H1 (cell line): Measurements from ENCODE around the gene CHAD. TPM values are rescaled to one million over a fixed set of nuclear protein-coding genes. Genes with fewer than 3 reads are reported as not detected.

Source experiments
- CTCF ChIA-PET: fragments of 300-600 bp; sonication (Branson Sonifier 250); formaldehyde crosslinking; loops from one replicate; lab custom pipeline; 2021; ENCODE audit not compliant: partially characterized antibody; lab: Charles Lee
- POLR2A ChIA-PET: fragments of 300-600 bp; sonication (Branson Sonifier 250); formaldehyde crosslinking; loops from one replicate; lab custom pipeline; 2021; ENCODE audit warnings: inconsistent platforms; ENCODE audit not compliant: partially characterized antibody; lab: Charles Lee
- DNase-seq, 2 experiments: peaks; one replicate each; pipeline versions ENCODE4 v3.0.0 to v3.0.0-alpha.2; 2010 to 2022; ENCODE audit warnings: low spot score in 2 of 2, low read depth in 1 of 2, mixed read lengths in 1 of 2
- FAIRE-seq: peaks from 2 replicates; lab custom pipeline; 2011; peaks lifted over from hg19 to GRCh38; lab: Jason Lieb, UNC
- H2AFZ ChIP-seq: 2 replicates; pipeline ENCODE4 v1.8.1; 2012; ENCODE audit warnings: low read length, inconsistent platforms
- H2AK5ac ChIP-seq: 2 replicates; pipeline ENCODE4 v1.6.1; 2013; ENCODE audit warnings: low read depth, low read length
- H2BK120ac ChIP-seq: replicated peaks from 2 replicates; pipeline ENCODE3; 2013; ENCODE audit warnings: low read depth, low read length, inconsistent platforms
- H2BK12ac ChIP-seq: 2 replicates; pipeline ENCODE4 v1.6.1; 2013; ENCODE audit warnings: low read depth, low read length
- H2BK15ac ChIP-seq: 2 replicates; pipeline ENCODE4 v1.6.1; 2013; ENCODE audit warnings: low read length
- H2BK20ac ChIP-seq: 2 replicates; pipeline ENCODE4 v1.6.1; 2013; ENCODE audit warnings: low read length
- H2BK5ac ChIP-seq: 2 replicates; pipeline ENCODE4 v1.6.1; 2013; ENCODE audit warnings: low read depth, low read length
- H3K14ac ChIP-seq: 2 replicates; pipeline ENCODE4 v1.6.1; 2013; ENCODE audit warnings: inconsistent platforms; ENCODE audit not compliant: insufficient read length
- H3K18ac ChIP-seq: 2 replicates; pipeline ENCODE4 v1.6.1; 2013; ENCODE audit warnings: low read length; ENCODE audit errors: extremely low read depth
- H3K23ac ChIP-seq: 2 replicates; pipeline ENCODE4 v1.6.1; 2013; ENCODE audit warnings: inconsistent platforms; ENCODE audit not compliant: insufficient read length
- H3K23me2 ChIP-seq: 2 replicates; pipeline ENCODE4 v1.6.1; 2013; ENCODE audit warnings: low read depth, low read length
- H3K27ac ChIP-seq: 2 replicates; pipeline ENCODE4 v1.6.1; 2011; ENCODE audit warnings: low read depth, low read length, inconsistent platforms
- H3K27me3 ChIP-seq, 4 experiments: replicated peaks in 1 of 4; 1 replicate in 1 of 4; 2 replicates in 3 of 4; pipeline versions ENCODE4 v1.6.1 to v1.8.1; 2011 to 2013; ENCODE audit warnings: low read length in 3 of 4, mild to moderate bottlenecking in 3 of 4, inconsistent platforms in 2 of 4, mixed read lengths in 2 of 4, moderate library complexity in 1 of 4; ENCODE audit not compliant: control insufficient read depth in 3 of 4, insufficient read depth in 3 of 4; ENCODE audit errors: extremely low read depth in 1 of 4
- H3K36me3 ChIP-seq, 4 experiments: 2 replicates each; pipeline versions ENCODE4 v1.6.1 to v1.8.1; 2011 to 2013; ENCODE audit warnings: mild to moderate bottlenecking in 4 of 4, low read length in 3 of 4, moderate library complexity in 2 of 4, control low read depth in 1 of 4, inconsistent platforms in 1 of 4; ENCODE audit not compliant: insufficient read depth in 4 of 4, control insufficient read depth in 2 of 4
- H3K4ac ChIP-seq: replicated peaks from 2 replicates; pipeline ENCODE3; 2013; ENCODE audit warnings: low read length, low read depth, mixed read lengths, inconsistent platforms; ENCODE audit not compliant: insufficient read length
- H3K4me1 ChIP-seq, 4 experiments: replicated peaks in 1 of 4; 1 replicate in 1 of 4; 2 replicates in 3 of 4; pipeline versions ENCODE4 v1.6.1 to v1.8.1; 2011 to 2013; ENCODE audit warnings: low read length in 3 of 4, inconsistent platforms in 2 of 4, mixed read lengths in 1 of 4; ENCODE audit not compliant: insufficient read depth in 4 of 4, control insufficient read depth in 3 of 4
- H3K4me2 ChIP-seq, 2 experiments: 2 replicates each; pipeline versions ENCODE4 v1.6.1 to v1.8.1; 2011 to 2013; ENCODE audit warnings: low read depth in 2 of 2, low read length in 2 of 2, control low read depth in 1 of 2, inconsistent platforms in 1 of 2, mild to moderate bottlenecking in 1 of 2; ENCODE audit not compliant: insufficient read depth in 1 of 2
- H3K4me3 ChIP-seq, 4 experiments: fragments of 200-600, 300-600 bp in 1 of 4; sonication (generic), shearing (Covaris generic), sonication (Bioruptor Twin) in 1 of 4; 2 replicates each; pipeline versions ENCODE4 v1.5.1 to v1.8.1; 2011 to 2016; ENCODE audit warnings: low read length in 4 of 4, low read depth in 3 of 4, control low read depth in 2 of 4, inconsistent platforms in 2 of 4, mild to moderate bottlenecking in 2 of 4, mixed read lengths in 1 of 4, moderate library complexity in 1 of 4; ENCODE audit not compliant: insufficient read depth in 2 of 4; ENCODE audit errors: extremely low read depth in 1 of 4
- H3K56ac ChIP-seq: replicated peaks from 2 replicates; pipeline ENCODE3; 2013; ENCODE audit warnings: low read depth, mild to moderate bottlenecking, mixed read lengths, low read length, inconsistent platforms; ENCODE audit not compliant: insufficient read length
- H3K79me1 ChIP-seq: 2 replicates; pipeline ENCODE4 v1.6.1; 2013; ENCODE audit warnings: low read depth, low read length, control low read depth
- H3K79me2 ChIP-seq, 2 experiments: 2 replicates each; pipeline versions ENCODE4 v1.6.1 to v1.8.1; 2012 to 2013; ENCODE audit warnings: low read length in 2 of 2, mild to moderate bottlenecking in 2 of 2, inconsistent platforms in 1 of 2; ENCODE audit not compliant: insufficient read depth in 2 of 2, control insufficient read depth in 1 of 2
- H3K9ac ChIP-seq, 4 experiments: replicated peaks in 1 of 4; 1 replicate in 1 of 4; 2 replicates in 3 of 4; pipeline versions ENCODE4 v1.6.1 to v1.8.1; 2011 to 2013; ENCODE audit warnings: low read depth in 3 of 4, low read length in 3 of 4, control low read depth in 2 of 4, mild to moderate bottlenecking in 2 of 4, moderate library complexity in 2 of 4, inconsistent platforms in 1 of 4; ENCODE audit errors: extremely low read depth in 1 of 4
- H3K9me3 ChIP-seq, 2 experiments: 2 replicates each; pipeline versions ENCODE4 v1.6.1 to v1.8.1; 2012 to 2013; ENCODE audit warnings: mild to moderate bottlenecking in 2 of 2, moderate library complexity in 2 of 2, control low read depth in 1 of 2, inconsistent platforms in 1 of 2, low read depth in 1 of 2, low read length in 1 of 2, mixed read lengths in 1 of 2; ENCODE audit not compliant: insufficient read depth in 2 of 2
- H4K20me1 ChIP-seq, 2 experiments: replicated peaks in 1 of 2; 2 replicates each; pipeline versions ENCODE3 to v1.8.1; 2011 to 2013; ENCODE audit warnings: inconsistent platforms in 2 of 2, low read length in 2 of 2, mild to moderate bottlenecking in 1 of 2; ENCODE audit not compliant: insufficient read depth in 2 of 2, control insufficient read depth in 1 of 2
- H4K5ac ChIP-seq: 2 replicates; pipeline ENCODE4 v1.6.1; 2013; ENCODE audit warnings: low read length, low read depth, mixed read lengths, inconsistent platforms; ENCODE audit not compliant: insufficient read length
- H4K8ac ChIP-seq: 2 replicates; pipeline ENCODE4 v1.8.0; 2013; ENCODE audit warnings: mild to moderate bottlenecking, moderate library complexity, low read length, inconsistent platforms; ENCODE audit not compliant: insufficient read depth; ENCODE audit errors: extremely low read depth
- H4K91ac ChIP-seq: replicated peaks from 2 replicates; pipeline ENCODE3; 2013; ENCODE audit warnings: low read length, mixed read lengths, inconsistent platforms; ENCODE audit not compliant: insufficient read length
- ATF3 ChIP-seq: IDR thresholded peaks from 2 replicates; pipeline ENCODE4 v1.6.1; 2011; ENCODE audit warnings: low read depth, mild to moderate bottlenecking, low read length; ENCODE audit not compliant: insufficient read depth
- BACH1 ChIP-seq: IDR thresholded peaks from 2 replicates; pipeline ENCODE4 v1.6.1; 2012; ENCODE audit warnings: low read length, improper control_type of control experiment
- BCL11A ChIP-seq, 2 experiments: IDR thresholded peaks; one replicate each; pipeline ENCODE4 v1.6.1; 2011; ENCODE audit warnings: low read depth in 2 of 2, low read length in 2 of 2, mild to moderate bottlenecking in 2 of 2
- BRCA1 ChIP-seq: IDR thresholded peaks from 2 replicates; pipeline ENCODE4 v1.6.1; 2012; ENCODE audit warnings: low read depth, low read length, improper control_type of control experiment
- KDM1A ChIP-seq: fragments of 200-600, 300-600 bp; sonication (generic); IDR thresholded peaks from 2 replicates; pipeline ENCODE4 v1.7.1; 2016; ENCODE audit warnings: mild to moderate bottlenecking, low read length, borderline replicate concordance
- POLR2A ChIP-seq, 2 experiments: IDR thresholded peaks; 1 replicate in 1 of 2; 2 replicates in 1 of 2; pipeline ENCODE4 v1.6.1; 2011; ENCODE audit warnings: low read depth in 2 of 2, low read length in 2 of 2, mild to moderate bottlenecking in 2 of 2; ENCODE audit errors: control extremely low read depth in 1 of 2
- POLR2AphosphoS5 ChIP-seq: IDR thresholded peaks from 2 replicates; pipeline ENCODE4 v1.6.1; 2011; ENCODE audit warnings: low read depth, low read length
- RAD21 ChIP-seq, 2 experiments: IDR thresholded peaks in 1 of 2; conservative IDR thresholded peaks in 1 of 2; 2 replicates each; pipeline ENCODE4 v1.6.1; 2011; ENCODE audit warnings: low read depth in 2 of 2, low read length in 2 of 2, improper control_type of control experiment in 1 of 2, inconsistent platforms in 1 of 2, mild to moderate bottlenecking in 1 of 2, moderate library complexity in 1 of 2
- RFX5 ChIP-seq: IDR thresholded peaks from 2 replicates; pipeline ENCODE4 v1.6.1; 2011; ENCODE audit warnings: low read depth, low read length, improper control_type of control experiment, borderline replicate concordance
- SP1 ChIP-seq: IDR thresholded peaks from 2 replicates; pipeline ENCODE4 v1.6.1; 2011; ENCODE audit warnings: low read depth, low read length
- SP2 ChIP-seq: IDR thresholded peaks from 2 replicates; pipeline ENCODE4 v1.6.1; 2012; ENCODE audit warnings: mild to moderate bottlenecking, low read length, inconsistent platforms
- SP4 ChIP-seq: IDR thresholded peaks from 2 replicates; pipeline ENCODE4 v1.6.1; 2012; ENCODE audit warnings: low read length, inconsistent platforms
- TAF7 ChIP-seq: optimal IDR thresholded peaks from 2 replicates; pipeline ENCODE3; 2011; ENCODE audit warnings: low read depth, mild to moderate bottlenecking, inconsistent platforms, low read length, moderate library complexity, borderline replicate concordance
- TBP ChIP-seq: IDR thresholded peaks from 2 replicates; pipeline ENCODE4 v1.6.1; 2011; ENCODE audit warnings: low read depth, low read length, improper control_type of control experiment
- TCF12 ChIP-seq: IDR thresholded peaks from 2 replicates; pipeline ENCODE4 v1.6.1; 2011; ENCODE audit warnings: low read depth, mild to moderate bottlenecking, low read length
- WGBS, 2 experiments: shearing (Covaris generic) in 1 of 2; methylation state at CpG; one replicate each; pipeline versions ENCODE4 v1.1.6 to v1.1.7; 2013 to 2015; ENCODE audit warnings: low lambda C conversion rate in 2 of 2, mixed read lengths in 2 of 2, inconsistent platforms in 1 of 2, low coverage in 1 of 2, missing lambda C conversion rate in 1 of 2; ENCODE audit not compliant: insufficient replicate concordance in 2 of 2, insufficient coverage in 1 of 2, insufficient read length in 1 of 2; ENCODE audit errors: extremely low coverage in 1 of 2, missing lambda C conversion rate in 1 of 2; 5-methylcytosine and 5-hydroxymethylcytosine counted together
- polyA plus RNA-seq, 7 experiments: library from polyadenylated mRNA; depleted of rRNA in 3 of 7; stranded (reverse) in 5 of 7; unstranded in 2 of 7; fragments of >200 nt in 5 of 7; fragments of 200-250 nt in 2 of 7; gene quantifications; 1 replicate in 5 of 7; 2 replicates in 1 of 7; 4 replicates in 1 of 7; pipeline versions ENCODE4 v1.2.1 to v1.2.3, GENCODE V29; 2011 to 2013; ENCODE audit warnings: missing spikeins in 2 of 7, mixed read lengths in 2 of 7
- total RNA-seq: library from RNA; stranded (reverse); fragmentation: NEBNext Ultra II Directional; extraction: Animal tissue kit (Norgen Biotek cat#: 25700); gene quantifications from 2 replicates; pipeline ENCODE4 v1.2.1, GENCODE V29; 2021

CHAD gene
- total and polyA plus RNA-seq, 2 of the 8 experiments (the other 6 are each of a cell fraction or from before 2014, with no cell fraction given): 0.03 TPM; not detected in 1

GRCh38 chr17:50470426-50470825, 1.7 kb upstream of the CHAD start:
- peaks cover 0 to 6% of the 10 kb centered on the region in 2 experiments for H4K20me1 ChIP-seq
- no peak overlapping the region for H2BK20ac ChIP-seq
- H3K27ac ChIP-seq: no peak overlapping the region
- H2AFZ ChIP-seq: no peak overlapping the region
- CTCF ChIA-PET: interaction anchor here (0.7 to 8.8 kb wide), 5 partner anchors 27 to 89 kb away, joined by 3 to 49 read pairs (median 4); partner anchors contain the start of gene LRRC59
- H3K18ac ChIP-seq: no peak overlapping the region
- no peak overlapping the region for H4K91ac ChIP-seq
- H3K9me3 ChIP-seq: no peaks in the 10 kb centered on the region
- no peak overlapping the region for H3K4me2 ChIP-seq
- no peak overlapping the region for H3K9ac ChIP-seq
- no peak overlapping the region for H3K4me3 ChIP-seq
- H3K56ac ChIP-seq: no peak overlapping the region
- no peak overlapping the region for H2BK5ac ChIP-seq
- no peak overlapping the region for H2BK12ac ChIP-seq
- no peak overlapping the region for H2AK5ac ChIP-seq
- peaks cover 7% of the 10 kb centered on the region; the same call in 1 of the 2 replicates for H3K23me2 ChIP-seq
- H4K5ac ChIP-seq: no peak overlapping the region
- POLR2A ChIA-PET: interaction anchor here (0.7 to 1.1 kb wide), 4 partner anchors 9 to 137 kb away, joined by 3 read pairs; partner anchors contain the start of gene LRRC59
- H3K79me2 ChIP-seq: no peaks in the 10 kb centered on the region
- no peaks in the 10 kb centered on the region for H3K79me1 ChIP-seq
- FAIRE-seq (no peak), DNase-seq (no peak)
- 67% methylated on average over 6 of the region's 6 CpGs; no CpG with 5 or more reads in 1 of the 2 experiments for WGBS, 2 experiments
- no peaks in the 10 kb centered on the region for H3K36me3 ChIP-seq
- H3K27me3 ChIP-seq: peaks cover 8 to 39% (median 27%) of the 10 kb centered on the region in 4 experiments; a peak in 6 of 7 replicates
- no peak overlapping the region for H3K4ac ChIP-seq
- no peak overlapping the region for H3K14ac ChIP-seq
- no peak overlapping the region for H2BK15ac ChIP-seq
- peaks cover 0 to 17% (median 7%) of the 10 kb centered on the region in 4 experiments; a peak in 6 of 7 replicates for H3K4me1 ChIP-seq
- no peak overlapping the region for H4K8ac ChIP-seq
- H3K23ac ChIP-seq: no peak overlapping the region
- H2BK120ac ChIP-seq: no peak overlapping the region
- TF ChIP-seq SP4 (no peak), BCL11A (IDR thresholded peaks at IDR 0.05; ENCODE audit: low read depth in 2 of 2, low read length in 2 of 2) (no peak), BRCA1 (no peak), POLR2A (IDR thresholded peaks at IDR 0.05; ENCODE audit: control extremely low read depth in 1 of 2, low read depth in 2 of 2, low read length in 2 of 2) (no peak), TBP (no peak), POLR2AphosphoS5 (no peak), SP2 (no peak), RAD21 (IDR thresholded peaks at IDR 0.05 in 1 of 2, conservative IDR thresholded peaks at IDR 0.05 in 1 of 2; ENCODE audit: low read depth in 2 of 2, low read length in 2 of 2) (no peak), TAF7 (no peak), KDM1A (no peak), ATF3 (no peak), RFX5 (no peak), SP1 (no peak), TCF12 (no peak), BACH1 (no peak)
